Upper lobe of left lung (tissue), 4 donors: ENCODE measurements around the gene PTPN5.

Source experiments
- EP300 ChIP-seq, 4 donors: sonication (generic); formaldehyde crosslinking; IDR thresholded peaks; one replicate each; pipeline ENCODE4 v1.5.1; 2017; ENCODE audit warnings: antibody characterized with exemption in 4 of 4, control low read depth in 2 of 4
- TF ChIP-seq, protein P1 (sequence below), 6 experiments: fragments of 450-650 bp in 4 of 6; fragments of 200-600 bp in 2 of 6; sonication (generic) in 2 of 6; IDR thresholded peaks; one replicate each; pipeline ENCODE4 v1.5.1; 2016 to 2019; ENCODE audit warnings: antibody characterized with exemption in 6 of 6

GRCh38 chr11:18710545-18710944 is 81.1 kb downstream of the PTPN5 start:
- TF ChIP-seq, protein P1, sequence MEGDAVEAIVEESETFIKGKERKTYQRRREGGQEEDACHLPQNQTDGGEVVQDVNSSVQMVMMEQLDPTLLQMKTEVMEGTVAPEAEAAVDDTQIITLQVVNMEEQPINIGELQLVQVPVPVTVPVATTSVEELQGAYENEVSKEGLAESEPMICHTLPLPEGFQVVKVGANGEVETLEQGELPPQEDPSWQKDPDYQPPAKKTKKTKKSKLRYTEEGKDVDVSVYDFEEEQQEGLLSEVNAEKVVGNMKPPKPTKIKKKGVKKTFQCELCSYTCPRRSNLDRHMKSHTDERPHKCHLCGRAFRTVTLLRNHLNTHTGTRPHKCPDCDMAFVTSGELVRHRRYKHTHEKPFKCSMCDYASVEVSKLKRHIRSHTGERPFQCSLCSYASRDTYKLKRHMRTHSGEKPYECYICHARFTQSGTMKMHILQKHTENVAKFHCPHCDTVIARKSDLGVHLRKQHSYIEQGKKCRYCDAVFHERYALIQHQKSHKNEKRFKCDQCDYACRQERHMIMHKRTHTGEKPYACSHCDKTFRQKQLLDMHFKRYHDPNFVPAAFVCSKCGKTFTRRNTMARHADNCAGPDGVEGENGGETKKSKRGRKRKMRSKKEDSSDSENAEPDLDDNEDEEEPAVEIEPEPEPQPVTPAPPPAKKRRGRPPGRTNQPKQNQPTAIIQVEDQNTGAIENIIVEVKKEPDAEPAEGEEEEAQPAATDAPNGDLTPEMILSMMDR (IDR thresholded peaks at IDR 0.05) = no peak
- TF ChIP-seq EP300 (IDR thresholded peaks at IDR 0.05) = no peak
